ENCODE measurements around the gene HDLBP.

HDLBP gene

GRCh38 chr2:241188361-241189092, 126.9 kb downstream of the HDLBP start, which contains the start of gene ANO7:
Gene ANO7, plus strand, starts transcription at chr2:241188677. Its CDS starts 1,387 bp downstream, at chr2:241190064.
- no peak for DNase-seq

GRCh38 chr2:241187918-241188234, 127.6 kb downstream of the HDLBP start:
- no peak for DNase-seq

- DNase-seq = no peak
These were observed 128.2 kb downstream of the HDLBP start for GRCh38 chr2:241187101-241187917.

GRCh38 chr2:241185961-241186360, 129.5 kb downstream of the HDLBP start:
- DNase-seq = no peak

- DNase-seq = no peak
These were observed 130.6 kb downstream of the HDLBP start for GRCh38 chr2:241184901-241185300.

GRCh38 chr2:241183221-241183620, 132.3 kb downstream of the HDLBP start:
- DNase-seq = no peak

- DNase-seq = no peak
These were observed 132.8 kb downstream of the HDLBP start for GRCh38 chr2:241182531-241183133.

- DNase-seq = no peak
These were observed 133.3 kb downstream of the HDLBP start for GRCh38 chr2:241182126-241182525.

- no peak for DNase-seq
These were observed 135.0 kb downstream of the HDLBP start for GRCh38 chr2:241180495-241180894.

- no peak for DNase-seq
These were observed 135.6 kb downstream of the HDLBP start for GRCh38 chr2:241179899-241180298.

- DNase-seq = no peak
These were observed 136.5 kb downstream of the HDLBP start for GRCh38 chr2:241178961-241179360.

GRCh38 chr2:241177526-241178334, 137.7 kb downstream of the HDLBP start:
- no peak for DNase-seq

Data from 8988T (cell line).